Parathyroid adenoma (tissue), 2 donors: ENCODE data around the gene ACTL6B.

Experiments used
- H2AFZ ChIP-seq: fragments of 300-600 bp; sonication (generic); one replicate; pipeline ENCODE4 v1.7.0; 2017; ENCODE audit warnings: antibody characterized with exemption, mild to moderate bottlenecking
- H3K27ac ChIP-seq: fragments of 300-600 bp; sonication (generic); one replicate; pipeline ENCODE4 v1.7.0; 2017
- H3K27me3 ChIP-seq: fragments of 300-600 bp; sonication (generic); one replicate; pipeline ENCODE4 v1.7.0; 2017; ENCODE audit warnings: low read length; ENCODE audit not compliant: control insufficient read depth, insufficient read depth
- H3K36me3 ChIP-seq: fragments of 300-600 bp; sonication (generic); one replicate; pipeline ENCODE4 v1.7.0; 2017; ENCODE audit warnings: low read length; ENCODE audit not compliant: control insufficient read depth, insufficient read depth
- H3K4me1 ChIP-seq: fragments of 300-600 bp; sonication (generic); one replicate; pipeline ENCODE4 v1.7.0; 2017; ENCODE audit warnings: control low read depth
- H3K4me2 ChIP-seq: fragments of 300-600 bp; sonication (generic); one replicate; pipeline ENCODE4 v1.7.0; 2017; ENCODE audit warnings: low read length
- H3K4me3 ChIP-seq: fragments of 300-600 bp; sonication (generic); one replicate; pipeline ENCODE4 v1.7.0; 2017; ENCODE audit warnings: low read depth, low read length
- H3K79me2 ChIP-seq: fragments of 300-600 bp; sonication (generic); one replicate; pipeline ENCODE4 v1.7.0; 2017; ENCODE audit warnings: control low read depth
- H3K9ac ChIP-seq: fragments of 300-600 bp; sonication (generic); one replicate; pipeline ENCODE4 v1.7.0; 2017; ENCODE audit warnings: mild to moderate bottlenecking
- H3K9me3 ChIP-seq: fragments of 300-600 bp; sonication (generic); one replicate; pipeline ENCODE4 v1.7.0; 2017; ENCODE audit warnings: low read length; ENCODE audit not compliant: control insufficient read depth
- CTCF ChIP-seq: fragments of 300-600 bp; sonication (generic); IDR thresholded peaks from one replicate; pipeline ENCODE4 v1.7.0; 2017; ENCODE audit warnings: antibody characterized with exemption, mild to moderate bottlenecking
- donor health status: primary hyperparathyroidism.

The ACTL6B gene

GRCh38 chr7:100675105-100675451, 18.8 kb upstream of the ACTL6B start:
- Histone ChIP-seq H3K27ac (peak overlapping the region; percentile 56), H3K9me3 (no peaks in the 10 kb centered on the region), H3K4me1 (no peaks in the 10 kb centered on the region), H3K27me3 (no peaks in the 10 kb centered on the region), H2AFZ (no peak overlapping the region), H3K9ac (no peak overlapping the region), H3K4me3 (peak overlapping the region; percentile 87), H3K36me3 (no peaks in the 10 kb centered on the region), H3K4me2 (peak overlapping the region; percentile 99), H3K79me2 (no peaks in the 10 kb centered on the region)
- TF ChIP-seq CTCF = no peak

GRCh38 chr7:100674411-100675104, 18.3 kb upstream of the ACTL6B start:
- Histone ChIP-seq H3K79me2 (no peaks in the 10 kb centered on the region), H3K4me2 (peak overlapping the region; percentile 99), H3K4me3 (peak overlapping the region; percentile 87), H3K9me3 (no peaks in the 10 kb centered on the region), H3K27ac (peak overlapping the region; percentile 97), H3K9ac (peak overlapping the region; percentile 94), H3K27me3 (no peaks in the 10 kb centered on the region), H2AFZ (peak overlapping the region; percentile 92), H3K4me1 (no peaks in the 10 kb centered on the region), H3K36me3 (no peaks in the 10 kb centered on the region)
- no peak for TF ChIP-seq CTCF

DNA sequence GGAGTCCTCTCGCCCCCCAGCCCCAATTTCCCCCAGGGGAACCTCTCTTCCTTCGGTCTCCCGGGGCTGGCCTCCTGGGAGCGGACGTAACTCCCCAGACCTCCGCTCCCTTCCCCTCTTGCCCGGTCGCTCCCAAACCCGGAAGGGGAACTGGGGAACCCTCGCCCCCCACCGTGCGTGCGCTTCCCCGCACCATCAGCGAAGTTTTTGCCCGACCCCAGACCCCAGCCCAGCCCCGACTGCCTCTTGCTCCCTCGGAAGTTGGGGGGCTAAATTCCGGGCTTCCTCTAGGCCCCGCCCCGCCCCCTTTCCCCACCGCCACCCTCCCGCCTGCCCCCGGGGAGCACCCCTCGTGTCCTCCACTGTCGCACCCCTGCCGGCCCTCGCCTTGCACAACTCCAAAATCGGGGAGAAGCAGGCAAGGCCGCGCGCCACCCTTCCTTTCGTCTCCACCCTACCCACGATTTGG, 17.7 kb upstream of the ACTL6B start:
- Histone ChIP-seq H3K4me3 (peak overlapping the region; percentile 87), H3K9me3 (no peaks in the 10 kb centered on the region), H3K27ac (peak overlapping the region; percentile 97), H3K9ac (peak overlapping the region; percentile 94), H2AFZ (peak overlapping the region; percentile 92), H3K36me3 (no peaks in the 10 kb centered on the region), H3K79me2 (no peaks in the 10 kb centered on the region), H3K4me2 (peak overlapping the region; percentile 99), H3K27me3 (no peaks in the 10 kb centered on the region), H3K4me1 (no peaks in the 10 kb centered on the region)
- no peak for TF ChIP-seq CTCF

GRCh38 chr7:100673302-100673941, 17.2 kb upstream of the ACTL6B start, which contains the start of gene GNB2:
Gene GNB2 (plus strand): TSS chr7:100673740. CDS start chr7:100676266, 2,526 bp downstream.
- Histone ChIP-seq H3K4me3 (peak within 1 kb of the TSS; percentile 87), H3K4me2 (peak within 1 kb of the TSS; percentile 99), H3K27me3 (no peaks in the 10 kb centered on the region), H2AFZ (peak within 1 kb of the TSS; percentile 92), H3K79me2 (no peaks in the 10 kb centered on the region), H3K9ac (peak within 1 kb of the TSS; percentile 94), H3K9me3 (no peaks in the 10 kb centered on the region), H3K36me3 (no peaks in the 10 kb centered on the region), H3K27ac (peak within 1 kb of the TSS; percentile 97), H3K4me1 (no peaks in the 10 kb centered on the region)
- TF ChIP-seq CTCF = no peak
